Ovary (tissue), 3 donors: ENCODE data around the gene TNP2.

Experiments used
- EP300 ChIP-seq: sonication (generic); formaldehyde crosslinking; IDR thresholded peaks from one replicate; pipeline ENCODE4 v1.6.1; 2017; ENCODE audit warnings: antibody characterized with exemption
- TF ChIP-seq, protein P1 (sequence below), 3 donors: fragments of 450-650 bp in 2 of 3; fragments of 200-600 bp in 1 of 3; IDR thresholded peaks; one replicate each; pipeline versions ENCODE4 v1.5.1 to v1.8.0; 2016 to 2022; ENCODE audit warnings: antibody characterized with exemption in 3 of 3, mild to moderate bottlenecking in 1 of 3
- donor health status: DM: no; HTN: no; CAD: no.

- TF ChIP-seq, protein P1, sequence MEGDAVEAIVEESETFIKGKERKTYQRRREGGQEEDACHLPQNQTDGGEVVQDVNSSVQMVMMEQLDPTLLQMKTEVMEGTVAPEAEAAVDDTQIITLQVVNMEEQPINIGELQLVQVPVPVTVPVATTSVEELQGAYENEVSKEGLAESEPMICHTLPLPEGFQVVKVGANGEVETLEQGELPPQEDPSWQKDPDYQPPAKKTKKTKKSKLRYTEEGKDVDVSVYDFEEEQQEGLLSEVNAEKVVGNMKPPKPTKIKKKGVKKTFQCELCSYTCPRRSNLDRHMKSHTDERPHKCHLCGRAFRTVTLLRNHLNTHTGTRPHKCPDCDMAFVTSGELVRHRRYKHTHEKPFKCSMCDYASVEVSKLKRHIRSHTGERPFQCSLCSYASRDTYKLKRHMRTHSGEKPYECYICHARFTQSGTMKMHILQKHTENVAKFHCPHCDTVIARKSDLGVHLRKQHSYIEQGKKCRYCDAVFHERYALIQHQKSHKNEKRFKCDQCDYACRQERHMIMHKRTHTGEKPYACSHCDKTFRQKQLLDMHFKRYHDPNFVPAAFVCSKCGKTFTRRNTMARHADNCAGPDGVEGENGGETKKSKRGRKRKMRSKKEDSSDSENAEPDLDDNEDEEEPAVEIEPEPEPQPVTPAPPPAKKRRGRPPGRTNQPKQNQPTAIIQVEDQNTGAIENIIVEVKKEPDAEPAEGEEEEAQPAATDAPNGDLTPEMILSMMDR (IDR thresholded peaks at IDR 0.05) = no peak
- TF ChIP-seq EP300 = no peak
These were observed 44.0 kb downstream of the TNP2 start for GRCh38 chr16:11224894-11225676.
